DMS153 treated with DMSO at 0.1 percent for 48 hours (cell line): ENCODE measurements around the gene CLPX.
"Not testable (repeated sequence)": the region's sequence is repeated elsewhere in the genome, so short reads cannot be mapped to it uniquely, and the experiment has no call there.

Experiments
- DNase-seq: peaks from one replicate; lab custom pipeline; 2025; ENCODE audit not compliant: unreplicated experiment; lab: John Stamatoyannopoulos, UW

Gene CLPX

GRCh38 chr15:65207280-65207840, 22.2 kb upstream of the CLPX start:
- DNase-seq = no peak

DNA sequence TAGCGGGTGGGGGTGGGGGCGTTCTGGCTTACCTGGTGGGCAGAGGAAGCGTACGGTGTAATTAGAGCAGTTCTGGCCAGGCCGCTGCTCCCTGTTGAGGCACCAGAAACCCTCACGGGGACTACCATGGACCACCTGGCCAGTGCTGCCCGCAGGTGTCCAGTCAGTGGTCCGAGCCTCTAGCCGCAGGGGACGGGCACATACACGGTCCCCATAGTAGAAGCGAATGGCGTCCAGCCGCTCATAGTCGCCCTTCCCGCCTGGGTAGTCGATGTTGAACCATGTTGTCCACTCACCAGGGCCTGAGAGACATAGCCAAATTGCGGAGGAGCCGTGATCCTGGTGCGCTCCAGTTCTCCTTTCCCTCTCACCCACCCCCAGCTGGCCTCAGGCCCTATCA, 21.6 kb upstream of the CLPX start:
- no peak for DNase-seq

GRCh38 chr15:65204931-65205660, 20.0 kb upstream of the CLPX start:
- no peak for DNase-seq

DNA sequence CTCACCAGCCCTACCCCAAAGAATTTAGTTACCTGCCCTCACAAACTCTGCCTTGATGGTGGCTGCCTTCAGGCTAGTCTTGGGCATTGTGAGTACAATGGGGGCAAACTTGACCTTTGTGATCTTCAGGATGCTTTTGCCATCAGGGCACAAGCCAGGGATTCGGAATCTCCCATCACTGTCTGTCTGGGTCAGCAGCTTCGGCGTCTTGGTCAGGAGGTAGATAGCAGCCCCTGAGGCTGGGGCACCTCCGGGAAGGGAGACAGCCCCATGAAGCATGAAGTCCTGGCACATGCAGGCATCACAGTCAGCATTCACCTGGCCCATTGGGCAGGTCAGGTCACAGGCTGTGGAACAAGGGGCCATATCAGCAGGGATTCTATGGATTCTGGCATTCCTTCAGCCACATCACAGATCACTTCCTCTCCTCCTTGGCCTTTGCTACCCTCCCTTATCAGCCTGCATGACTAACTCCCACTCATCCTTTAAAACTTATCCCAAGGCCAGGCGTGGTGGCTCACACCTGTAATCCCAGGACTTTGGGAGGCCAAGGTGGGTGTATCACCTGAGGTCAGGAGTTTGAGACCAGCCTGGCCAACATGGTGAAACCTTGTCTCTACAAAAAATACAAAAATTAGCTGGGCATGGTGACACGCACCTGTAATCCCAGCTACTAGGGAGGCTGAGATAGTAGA, 19.2 kb upstream of the CLPX start:
- no peak for DNase-seq

DNA sequence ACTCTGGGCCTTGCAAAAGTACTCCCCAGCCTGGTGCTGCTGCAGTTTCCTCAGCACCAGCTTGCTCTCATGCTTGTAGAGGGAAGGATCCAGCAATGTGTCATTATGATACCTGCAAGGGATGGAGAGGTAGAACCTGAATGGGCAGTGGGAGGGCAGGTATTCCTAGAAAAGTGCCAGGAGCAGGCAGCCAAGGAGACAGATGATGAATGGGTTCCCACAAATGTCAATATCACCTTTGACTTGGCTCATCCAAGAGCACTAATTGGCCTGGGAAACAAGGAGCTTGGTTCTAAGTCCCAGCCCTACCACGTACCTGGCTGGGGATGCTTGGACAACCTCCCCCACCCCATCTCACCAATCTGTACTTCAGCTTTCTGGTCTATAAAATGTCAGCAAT, 16.8 kb upstream of the CLPX start:
- no peak for DNase-seq

- DNase-seq = no peak
These were observed 13.4 kb upstream of the CLPX start for GRCh38 chr15:65198571-65198970.

- DNase-seq = no peak
These were observed 12.1 kb upstream of the CLPX start for GRCh38 chr15:65197337-65197645.

GRCh38 chr15:65196637-65197336, 11.6 kb upstream of the CLPX start:
- DNase-seq = no peak

GRCh38 chr15:65195548-65195923, 10.4 kb upstream of the CLPX start:
- DNase-seq = no peak

GRCh38 chr15:65194826-65195547, 9.8 kb upstream of the CLPX start:
- no peak for DNase-seq

- DNase-seq = no peak
These were observed 6.9 kb upstream of the CLPX start for GRCh38 chr15:65192016-65192415.

- no peak for DNase-seq
These were observed 4.1 kb upstream of the CLPX start for GRCh38 chr15:65189102-65189740.

DNA sequence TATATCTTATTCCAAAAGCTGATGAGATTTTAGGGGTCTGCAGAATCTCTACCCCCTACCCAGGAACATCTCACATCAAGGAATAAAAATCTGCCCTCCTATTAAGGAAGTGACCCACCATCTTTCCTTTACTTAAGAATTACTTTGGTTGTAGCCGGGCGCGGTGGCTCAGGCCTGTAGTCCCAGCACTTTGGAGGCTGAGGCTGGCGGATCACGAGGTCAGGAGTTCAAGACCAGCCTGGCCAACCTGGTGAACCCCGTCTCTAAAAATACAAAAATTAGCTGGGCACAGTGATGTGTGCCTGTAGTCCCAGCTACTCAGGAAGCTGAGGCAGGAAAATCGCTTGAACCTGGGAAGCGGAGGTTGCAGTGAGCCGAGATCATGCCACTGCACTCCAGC, 3.3 kb upstream of the CLPX start:
- not testable (repeated sequence) for DNase-seq

- DNase-seq = no peak
These were observed 756 bp downstream of the CLPX start for GRCh38 chr15:65184305-65184867.

DNA sequence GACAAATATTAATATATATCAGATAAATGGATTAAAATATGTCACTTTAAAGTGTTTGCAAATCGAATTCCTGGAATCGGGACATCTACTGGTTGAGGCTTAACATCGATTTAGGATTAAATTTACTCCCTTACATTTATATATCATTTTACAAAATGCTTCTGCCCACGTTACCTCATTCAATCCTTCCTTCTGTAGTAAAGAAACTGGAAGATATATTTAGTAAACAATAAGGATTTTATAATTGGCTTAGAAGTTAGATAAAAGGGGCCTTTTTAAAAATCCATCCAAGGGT, 1.3 kb downstream of the CLPX start:
- no peak for DNase-seq

DNA sequence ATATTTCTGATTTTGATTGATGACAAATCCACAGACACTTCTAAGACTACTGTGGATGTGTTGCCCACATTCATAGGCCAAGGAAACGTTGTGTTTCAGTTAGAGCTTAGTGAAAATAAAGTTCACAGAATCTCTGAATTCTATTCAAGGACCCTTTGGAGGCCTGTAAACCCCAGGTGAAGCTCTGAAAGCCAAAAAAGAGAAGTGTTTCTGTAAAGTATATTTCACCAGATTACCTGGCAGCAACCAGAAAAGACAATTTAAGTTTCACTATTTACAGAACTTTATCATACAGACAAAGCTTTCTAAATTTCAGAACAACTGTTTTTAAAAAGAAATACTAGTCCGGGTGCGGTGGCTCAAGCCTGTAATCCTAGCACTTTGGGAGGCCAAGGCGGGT, 2.6 kb downstream of the CLPX start:
- no peak for DNase-seq

DNA sequence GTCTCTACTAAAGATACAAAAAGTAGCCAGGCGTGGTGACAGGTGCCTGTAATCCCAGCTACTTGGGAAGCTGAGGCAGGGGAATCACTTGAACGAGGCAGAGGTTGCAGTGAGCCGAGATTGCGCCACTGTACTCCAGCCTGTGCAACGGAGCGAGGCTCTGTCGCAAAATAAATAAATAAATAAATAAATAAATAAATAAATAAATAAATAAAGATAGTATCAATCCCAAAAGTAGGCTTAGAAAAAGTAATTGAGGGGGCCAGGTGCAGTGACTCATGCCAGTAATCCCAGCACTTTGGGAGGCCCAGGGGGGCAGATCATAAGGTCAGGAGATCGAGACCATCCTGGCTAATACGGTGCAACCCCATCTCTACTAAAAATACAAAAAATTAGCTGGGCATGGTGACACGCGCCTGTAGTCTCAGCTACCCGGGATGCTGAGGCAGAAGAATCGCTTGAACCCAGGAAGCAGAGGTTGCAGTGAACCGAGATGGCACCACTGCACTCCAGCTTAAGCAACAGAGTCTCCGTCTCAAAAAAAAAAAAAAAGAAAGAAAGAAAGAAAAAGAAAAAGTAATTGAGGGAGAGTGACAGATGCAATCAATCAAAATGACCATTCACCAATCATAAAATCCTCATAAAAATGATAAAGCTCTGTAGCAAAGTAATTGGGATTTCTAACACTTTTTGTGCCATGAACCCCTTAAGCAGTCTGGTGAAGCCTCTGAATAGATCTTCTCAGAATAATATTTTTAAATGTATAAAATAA, 3.4 kb downstream of the CLPX start:
- not testable (repeated sequence) for DNase-seq

DNA sequence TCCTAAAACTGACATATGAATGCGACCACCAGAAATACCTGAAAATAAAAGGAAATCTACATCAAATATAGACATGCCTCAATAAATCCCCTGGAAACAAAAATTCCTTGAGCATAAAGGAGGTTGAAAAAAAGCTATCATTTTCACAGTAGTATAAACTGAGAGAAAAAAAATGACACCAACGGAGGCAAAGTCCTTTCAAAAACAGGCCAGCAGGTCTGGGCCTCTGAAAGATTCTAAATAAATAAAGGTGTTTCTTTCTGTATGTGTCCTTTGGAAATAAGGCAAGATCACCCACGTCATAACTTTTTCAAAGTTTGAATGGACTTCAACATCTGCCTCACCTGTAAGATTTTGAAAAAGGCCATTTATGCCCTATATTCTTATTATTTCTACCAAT, 5.0 kb downstream of the CLPX start:
- no peak for DNase-seq

- DNase-seq = no peak
These were observed 7.2 kb downstream of the CLPX start for GRCh38 chr15:65177901-65178300.

GRCh38 chr15:65176056-65176455, 9.1 kb downstream of the CLPX start:
- DNase-seq = no peak
